H9 (cell line): ENCODE measurements around the gene TSPYL2. TPM values are rescaled to one million over a fixed set of nuclear protein-coding genes. Genes with fewer than 3 reads are reported as not detected.

Experiments used
- DNase-seq: peaks from one replicate; pipeline ENCODE4 v3.0.0-alpha.2; 2017
- H2AFZ ChIP-seq: one replicate; pipeline ENCODE4 v1.6.1; 2013; ENCODE audit warnings: mild to moderate bottlenecking, low read length, control low read depth, moderate library complexity
- H2AK5ac ChIP-seq: 2 replicates; pipeline ENCODE4 v1.6.1; 2013; ENCODE audit warnings: low read length, control low read depth, mixed read lengths; ENCODE audit not compliant: insufficient read length
- H2BK120ac ChIP-seq: one replicate; pipeline ENCODE4 v1.6.1; 2013; ENCODE audit warnings: low read depth, mild to moderate bottlenecking, low read length, control low read depth, inconsistent platforms; ENCODE audit not compliant: poor library complexity, severe bottlenecking
- H2BK12ac ChIP-seq: 2 replicates; pipeline ENCODE4 v1.6.1; 2013; ENCODE audit warnings: low read length, control low read depth, mixed read lengths, low read depth; ENCODE audit not compliant: insufficient read length
- H2BK15ac ChIP-seq: 2 replicates; pipeline ENCODE4 v1.6.1; 2013; ENCODE audit warnings: low read depth, low read length, control low read depth
- H2BK20ac ChIP-seq: one replicate; pipeline ENCODE4 v1.6.1; 2013; ENCODE audit warnings: low read depth, mild to moderate bottlenecking, low read length, control low read depth, inconsistent platforms; ENCODE audit not compliant: poor library complexity, severe bottlenecking
- H2BK5ac ChIP-seq: 2 replicates; pipeline ENCODE4 v1.6.1; 2013; ENCODE audit warnings: low read length, control low read depth, mixed read lengths; ENCODE audit not compliant: insufficient read length
- H3K14ac ChIP-seq: 2 replicates; pipeline ENCODE4 v1.6.1; 2013; ENCODE audit warnings: low read length, control low read depth; ENCODE audit not compliant: insufficient read depth
- H3K18ac ChIP-seq: 2 replicates; pipeline ENCODE4 v1.6.1; 2013; ENCODE audit warnings: low read depth, mild to moderate bottlenecking, mixed read lengths, low read length, control low read depth; ENCODE audit not compliant: insufficient read length
- H3K23ac ChIP-seq: 2 replicates; pipeline ENCODE4 v1.6.1; 2013; ENCODE audit warnings: low read length, control low read depth, mixed read lengths, low read depth; ENCODE audit not compliant: insufficient read length
- H3K23me2 ChIP-seq: 2 replicates; pipeline ENCODE4 v1.6.1; 2013; ENCODE audit warnings: low read depth, mild to moderate bottlenecking, mixed read lengths, low read length, control low read depth; ENCODE audit not compliant: insufficient read length, poor library complexity, severe bottlenecking
- H3K27ac ChIP-seq: 2 replicates; pipeline ENCODE4 v1.5.1; 2013; ENCODE audit warnings: low read length, control low read depth, mixed read lengths, low read depth; ENCODE audit not compliant: insufficient read length
- H3K27me3 ChIP-seq: 2 replicates; pipeline ENCODE4 v1.6.1; 2013; ENCODE audit warnings: low read length, control low read depth, inconsistent platforms; ENCODE audit not compliant: insufficient read depth
- H3K4ac ChIP-seq: 2 replicates; pipeline ENCODE4 v1.6.1; 2013; ENCODE audit warnings: low read depth, mild to moderate bottlenecking, control low read depth, inconsistent platforms, low read length, moderate library complexity
- H3K4me1 ChIP-seq: 2 replicates; pipeline ENCODE4 v1.6.1; 2013; ENCODE audit warnings: low read length, control low read depth, inconsistent platforms; ENCODE audit not compliant: insufficient read depth
- H3K4me2 ChIP-seq: 2 replicates; pipeline ENCODE4 v1.6.1; 2013; ENCODE audit warnings: low read length, control low read depth, mixed read lengths; ENCODE audit not compliant: insufficient read length, insufficient read depth
- H3K56ac ChIP-seq: 2 replicates; pipeline ENCODE4 v1.6.1; 2013; ENCODE audit warnings: low read depth, mild to moderate bottlenecking, mixed read lengths, low read length, control low read depth; ENCODE audit not compliant: insufficient read length
- H3K79me1 ChIP-seq: 2 replicates; pipeline ENCODE4 v1.6.1; 2013; ENCODE audit warnings: low read depth, mild to moderate bottlenecking, moderate library complexity, low read length, control low read depth, inconsistent platforms; ENCODE audit not compliant: insufficient read depth, poor library complexity, severe bottlenecking
- H3K79me2 ChIP-seq: 2 replicates; pipeline ENCODE4 v1.6.1; 2013; ENCODE audit warnings: low read length, control low read depth, inconsistent platforms; ENCODE audit not compliant: insufficient read depth
- H3K9ac ChIP-seq: 2 replicates; pipeline ENCODE4 v1.6.1; 2013; ENCODE audit warnings: low read length, control low read depth, mixed read lengths; ENCODE audit not compliant: insufficient read length; ENCODE audit errors: extremely low read depth
- H3K9me3 ChIP-seq: one replicate; pipeline ENCODE4 v1.6.1; 2013; ENCODE audit warnings: low read depth, low read length, inconsistent platforms; ENCODE audit not compliant: control insufficient read depth
- H3T11ph ChIP-seq: one replicate; pipeline ENCODE4 v1.6.1; 2013; ENCODE audit warnings: mild to moderate bottlenecking, low read length, control low read depth, inconsistent platforms
- H4K20me1 ChIP-seq: one replicate; pipeline ENCODE4 v1.6.1; 2013; ENCODE audit not compliant: control insufficient read depth, insufficient read length, insufficient read depth
- H4K5ac ChIP-seq: 2 replicates; pipeline ENCODE4 v1.6.1; 2013; ENCODE audit warnings: low read depth, mild to moderate bottlenecking, mixed read lengths, low read length, control low read depth; ENCODE audit not compliant: insufficient read length
- H4K8ac ChIP-seq: replicated peaks from 2 replicates; pipeline ENCODE4 v1.6.1; 2013; ENCODE audit warnings: low read length, control low read depth, mixed read lengths, low read depth; ENCODE audit not compliant: insufficient read length
- H4K91ac ChIP-seq: 2 replicates; pipeline ENCODE4 v1.6.1; 2013; ENCODE audit warnings: low read depth, mild to moderate bottlenecking, moderate library complexity, mixed read lengths, low read length, control low read depth; ENCODE audit not compliant: insufficient read length
- H3K27ac Mint-ChIP-seq, 3 experiments: 2 replicates in 2 of 3; 3 replicates in 1 of 3; pipeline ENCODE4 v1.8.0; 2020 to 2021; ENCODE audit warnings: mixed read lengths in 3 of 3, mild to moderate bottlenecking in 1 of 3, moderate library complexity in 1 of 3
- H3K27me3 Mint-ChIP-seq: 2 replicates; pipeline ENCODE4 v1.8.0; 2021; ENCODE audit warnings: low read depth, mild to moderate bottlenecking, moderate library complexity, mixed read lengths
- H3K36me3 Mint-ChIP-seq, 3 experiments: 2 replicates in 2 of 3; 3 replicates in 1 of 3; pipeline ENCODE4 v1.8.0; 2020 to 2021; ENCODE audit warnings: low read depth in 3 of 3, mixed read lengths in 3 of 3; ENCODE audit not compliant: insufficient read depth in 1 of 3
- H3K4me1 Mint-ChIP-seq, 2 experiments: 2 replicates each; pipeline ENCODE4 v1.8.0; 2020; ENCODE audit warnings: mixed read lengths in 2 of 2
- H3K4me3 Mint-ChIP-seq, 2 experiments: 2 replicates in 1 of 2; 3 replicates in 1 of 2; pipeline ENCODE4 v1.8.0; 2020 to 2021; ENCODE audit warnings: mild to moderate bottlenecking in 2 of 2, mixed read lengths in 2 of 2, moderate library complexity in 1 of 2
- H3K9me3 Mint-ChIP-seq, 2 experiments: 2 replicates in 1 of 2; 3 replicates in 1 of 2; pipeline ENCODE4 v1.8.0; 2020; ENCODE audit warnings: mild to moderate bottlenecking in 2 of 2, mixed read lengths in 2 of 2, moderate library complexity in 1 of 2
- WGBS: extraction: QIAGEN DNeasy Blood & Tissue Kit; methylation state at CpG from one replicate; pipeline ENCODE4 v1.1.7; 2013; ENCODE audit warnings: missing lambda C conversion rate, low lambda C conversion rate, mixed read lengths; ENCODE audit not compliant: insufficient read length; ENCODE audit errors: extremely low coverage; 5-methylcytosine and 5-hydroxymethylcytosine counted together
- total RNA-seq: library from RNA; stranded (reverse); gene quantifications from 2 replicates; pipeline ENCODE4 v1.2.1, GENCODE V29; 2021
- TF ChIP-seq, protein P1 (sequence below): fragments of 200-600 bp; sonication (generic); conservative IDR thresholded peaks from 3 replicates; pipeline ENCODE4 v1.8.0; 2021; ENCODE audit warnings: antibody characterized with exemption, mild to moderate bottlenecking

The TSPYL2 gene
- total RNA-seq, 1 experiment from 2014 or later: 24.6 TPM

DNA sequence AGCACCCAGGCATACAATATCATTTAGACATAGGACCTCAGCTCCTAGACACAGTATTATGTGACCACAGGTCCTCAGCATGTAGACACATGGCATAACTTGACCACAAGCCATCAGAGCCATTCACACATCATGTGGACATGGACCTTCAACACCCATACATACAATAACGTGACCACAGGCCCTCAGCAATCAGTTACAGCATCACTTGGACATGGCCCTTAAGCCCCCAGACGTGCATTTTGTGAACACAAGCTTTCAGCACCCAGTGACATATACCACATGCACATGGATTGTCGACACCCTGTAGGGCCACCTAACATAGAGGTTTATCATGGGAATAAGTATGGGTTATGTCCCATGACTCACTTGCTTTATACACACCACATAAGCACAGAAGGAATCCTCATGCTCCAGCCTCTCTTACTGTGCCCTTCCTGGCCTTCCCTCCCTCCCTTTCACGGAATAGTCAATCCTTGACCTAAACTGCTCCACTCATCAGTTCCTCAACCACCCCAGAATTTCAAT, 1.9 kb downstream of the TSPYL2 start:
- Histone ChIP-seq H3K56ac (no peak overlapping the region), H4K20me1 (no peaks in the 10 kb centered on the region), H3K4me2 (no peak overlapping the region), H2BK12ac (no peak overlapping the region), H2BK5ac (no peak overlapping the region), H4K8ac (no peak overlapping the region), H3K14ac (no peak overlapping the region), H3K23ac (no peak overlapping the region), H3K18ac (no peak overlapping the region), H3T11ph (no peak overlapping the region), H3K9me3 (peaks cover 38% of the 10 kb centered on the region), H2AFZ (no peak overlapping the region), H2BK120ac (no peak overlapping the region), H2BK20ac (no peak overlapping the region), H3K79me2 (no peaks in the 10 kb centered on the region), H4K91ac (no peak overlapping the region), H3K4ac (no peak overlapping the region), H3K4me1 (no peaks in the 10 kb centered on the region), H2AK5ac (no peak overlapping the region), H2BK15ac (no peak overlapping the region), H3K27ac (no peak overlapping the region), H3K9ac (no peak overlapping the region), H4K5ac (no peak overlapping the region), H3K27me3 (0 out of 2 replicates have a peak, but pooled peaks cover 3% of the 10 kb centered on the region), H3K79me1 (no peaks in the 10 kb centered on the region), H3K23me2 (peaks cover 7% of the 10 kb centered on the region)
- Mint-ChIP-seq H3K36me3 (peaks cover 37 to 52% (median 41%) of the 10 kb centered on the region in 3 experiments), H3K4me3 (peak overlapping the region in 1 of 2 experiments; percentile 27; a peak in 1 of 5 replicates), H3K4me1 (peaks cover 10 to 30% of the 10 kb centered on the region in 2 experiments), H3K9me3 (peaks cover 71 to 81% of the 10 kb centered on the region in 2 experiments), H3K27ac (no peak overlapping the region), H3K27me3 (peaks cover 14% of the 10 kb centered on the region)
- TF ChIP-seq, protein P1, sequence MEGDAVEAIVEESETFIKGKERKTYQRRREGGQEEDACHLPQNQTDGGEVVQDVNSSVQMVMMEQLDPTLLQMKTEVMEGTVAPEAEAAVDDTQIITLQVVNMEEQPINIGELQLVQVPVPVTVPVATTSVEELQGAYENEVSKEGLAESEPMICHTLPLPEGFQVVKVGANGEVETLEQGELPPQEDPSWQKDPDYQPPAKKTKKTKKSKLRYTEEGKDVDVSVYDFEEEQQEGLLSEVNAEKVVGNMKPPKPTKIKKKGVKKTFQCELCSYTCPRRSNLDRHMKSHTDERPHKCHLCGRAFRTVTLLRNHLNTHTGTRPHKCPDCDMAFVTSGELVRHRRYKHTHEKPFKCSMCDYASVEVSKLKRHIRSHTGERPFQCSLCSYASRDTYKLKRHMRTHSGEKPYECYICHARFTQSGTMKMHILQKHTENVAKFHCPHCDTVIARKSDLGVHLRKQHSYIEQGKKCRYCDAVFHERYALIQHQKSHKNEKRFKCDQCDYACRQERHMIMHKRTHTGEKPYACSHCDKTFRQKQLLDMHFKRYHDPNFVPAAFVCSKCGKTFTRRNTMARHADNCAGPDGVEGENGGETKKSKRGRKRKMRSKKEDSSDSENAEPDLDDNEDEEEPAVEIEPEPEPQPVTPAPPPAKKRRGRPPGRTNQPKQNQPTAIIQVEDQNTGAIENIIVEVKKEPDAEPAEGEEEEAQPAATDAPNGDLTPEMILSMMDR: no peak
- WGBS: no CpG with 5 or more reads among the region's 4 CpGs
- no peak for DNase-seq
